Glomerular visceral epithelial cell (primary cell): ENCODE data around the gene DLG5.

Source experiments
- DNase-seq: peaks from one replicate; pipeline ENCODE4 v3.0.0-alpha.2; 2016; ENCODE audit errors: extremely low spot score

Gene DLG5

GRCh38 chr10:77818378-77818777 is 108.2 kb downstream of the DLG5 start:
- DNase-seq = no peak

GRCh38 chr10:77817541-77817940 is 109.0 kb downstream of the DLG5 start:
- no peak for DNase-seq

GRCh38 chr10:77816311-77816710 is 110.2 kb downstream of the DLG5 start:
- no peak for DNase-seq

- DNase-seq = no peak
Observed at GRCh38 chr10:77812741-77813140, 113.8 kb downstream of the DLG5 start.

DNA sequence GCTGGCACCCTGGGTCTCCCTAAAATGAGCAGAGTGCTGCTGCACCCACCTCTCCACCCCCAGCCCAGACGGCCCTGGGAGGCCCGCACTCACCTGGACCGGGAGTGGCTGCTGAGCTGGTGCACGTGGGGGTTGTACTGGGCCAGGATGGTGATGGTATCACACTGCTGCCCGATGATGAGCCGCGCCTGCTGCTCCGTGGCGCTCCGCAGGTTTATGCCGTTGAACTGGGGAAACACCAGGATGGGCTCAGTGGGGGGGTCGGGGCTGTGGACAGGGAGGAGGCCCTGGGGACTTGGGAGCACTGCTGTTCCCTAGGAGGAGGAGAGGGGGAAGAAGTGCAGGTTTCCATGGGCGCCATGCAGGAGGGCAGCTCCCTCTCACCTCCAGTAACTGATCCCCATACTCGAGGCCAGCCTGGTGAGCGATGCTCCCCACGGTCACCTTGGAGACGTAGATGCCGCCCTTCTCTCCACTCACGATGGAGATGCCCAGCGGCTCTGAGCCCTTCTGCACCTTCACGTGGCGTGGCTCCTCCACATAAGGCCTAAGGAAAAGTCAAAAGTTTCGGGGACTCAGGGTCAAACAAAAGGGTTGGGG is 114.6 kb downstream of the DLG5 start:
- DNase-seq = no peak

DNA sequence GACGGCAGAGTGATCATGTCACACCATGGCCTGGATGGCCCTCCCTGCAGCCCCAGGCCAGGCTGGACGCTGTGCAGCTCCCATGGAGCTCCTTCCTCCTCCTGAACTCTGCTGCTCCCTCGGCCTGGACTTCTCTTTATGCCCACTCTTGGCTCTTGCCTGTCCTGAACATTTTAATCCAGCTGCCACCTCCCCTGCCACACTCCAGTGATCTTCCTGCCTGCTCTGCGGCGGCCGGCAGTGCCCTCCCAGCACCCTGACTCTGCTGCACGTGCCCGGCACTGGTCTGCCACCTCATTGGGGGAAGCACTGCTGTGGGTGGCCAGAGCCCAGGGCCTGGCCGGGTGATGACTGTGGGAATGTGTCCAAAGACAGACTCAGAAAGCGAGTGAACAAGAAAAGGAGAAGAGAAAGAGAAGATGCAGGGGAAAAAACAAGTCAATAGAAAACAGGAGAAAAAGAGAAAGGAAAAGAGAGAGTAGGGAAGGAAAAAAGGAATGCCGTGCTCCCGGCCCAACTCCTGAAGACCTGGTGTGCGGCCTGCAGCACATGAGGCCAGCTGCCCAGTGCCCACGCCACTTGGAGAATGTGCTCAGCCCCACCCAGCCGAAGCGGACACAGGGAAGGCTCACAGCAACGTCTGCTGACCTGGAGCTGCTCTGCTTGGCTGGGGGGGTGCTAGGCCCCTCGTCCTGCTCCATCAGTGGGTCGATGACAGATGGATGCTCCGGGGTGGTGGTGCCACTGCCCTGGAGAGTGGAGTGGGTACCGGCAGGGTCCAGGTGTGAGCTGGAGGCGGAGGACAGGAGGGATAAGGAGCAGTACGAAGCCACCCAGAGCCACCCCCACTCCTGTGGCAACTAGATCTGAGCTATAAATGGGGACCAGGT is 115.9 kb downstream of the DLG5 start:
- DNase-seq = no peak

DNA sequence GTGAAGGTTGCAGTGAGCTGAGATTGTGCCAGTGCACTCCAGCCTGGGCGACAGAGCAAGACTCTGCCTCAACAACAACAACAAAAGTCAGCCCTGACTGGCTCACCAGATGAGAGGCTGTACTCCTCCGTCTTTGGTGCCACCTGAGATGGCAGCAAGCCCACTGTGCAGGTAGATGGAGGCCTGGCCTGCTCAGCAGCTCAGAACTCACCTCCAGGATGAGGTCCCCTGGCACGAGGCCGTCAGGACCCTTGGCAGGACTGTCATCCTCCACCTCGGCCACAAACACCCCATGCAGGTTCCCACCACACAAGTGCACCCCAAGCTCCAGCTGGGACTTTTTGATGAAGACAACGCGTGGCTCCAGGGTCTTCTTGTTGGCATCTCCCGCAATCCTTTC is 117.2 kb downstream of the DLG5 start:
- no peak for DNase-seq

- DNase-seq = no peak
Observed at GRCh38 chr10:77807706-77808105, 118.8 kb downstream of the DLG5 start.

DNA sequence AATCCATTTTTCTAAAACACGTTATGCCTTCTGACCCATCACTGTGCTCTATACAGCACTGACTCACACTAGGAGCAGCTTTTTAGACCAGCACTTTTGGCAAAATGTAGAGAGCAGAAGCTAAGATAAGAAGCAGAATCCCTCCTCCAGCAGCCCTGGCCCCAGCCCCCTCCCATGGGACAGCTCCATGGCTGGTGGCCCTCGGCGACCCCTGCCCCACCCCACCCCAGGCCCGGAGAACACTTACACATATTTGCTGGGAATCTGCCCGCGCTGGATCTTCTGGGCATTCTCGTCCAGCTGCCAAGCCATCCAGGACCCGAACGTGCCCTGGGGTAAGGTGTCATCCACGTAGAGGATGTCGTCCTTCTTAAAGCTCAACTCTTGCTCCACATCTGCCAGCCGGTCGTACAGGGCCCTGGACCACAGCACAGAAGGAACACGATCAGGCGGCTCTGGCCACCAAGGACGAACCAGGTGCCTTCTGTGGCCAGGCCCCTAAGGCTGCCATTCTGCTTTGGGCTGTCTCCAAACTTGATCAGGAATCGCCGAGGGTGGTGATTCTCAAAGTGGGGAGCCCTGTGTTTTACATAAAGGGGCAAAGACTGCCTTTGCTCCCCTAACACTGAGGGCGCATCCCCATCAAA is 119.9 kb downstream of the DLG5 start:
- DNase-seq = no peak

DNA sequence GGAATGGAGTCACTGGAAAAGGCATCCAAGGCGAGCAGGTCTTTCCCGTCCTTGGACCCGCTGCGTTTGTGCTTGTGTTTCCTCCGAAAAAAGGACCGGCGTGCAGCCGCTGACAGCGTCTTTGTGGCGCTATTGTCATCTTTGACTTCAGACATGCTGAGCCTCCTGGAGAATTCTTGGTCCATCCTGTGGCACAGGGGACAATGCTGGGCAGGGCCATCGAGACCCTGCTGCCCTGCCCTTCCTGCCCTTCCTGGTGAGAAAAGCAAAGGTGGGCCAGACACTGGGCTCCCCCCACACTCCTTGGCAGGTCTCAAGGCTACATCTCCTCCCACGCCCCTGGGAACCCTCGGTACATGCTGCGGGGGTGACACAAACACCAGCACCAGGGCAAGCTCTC is 120.9 kb downstream of the DLG5 start:
- DNase-seq = no peak

- no peak for DNase-seq
Observed at GRCh38 chr10:77804371-77804770, 122.2 kb downstream of the DLG5 start.

GRCh38 chr10:77801474-77802161 is 124.9 kb downstream of the DLG5 start:
- no peak for DNase-seq

- DNase-seq = no peak
Observed at GRCh38 chr10:77800738-77801266, 125.8 kb downstream of the DLG5 start.

- no peak for DNase-seq
Observed at GRCh38 chr10:77800320-77800719, 126.2 kb downstream of the DLG5 start.

DNA sequence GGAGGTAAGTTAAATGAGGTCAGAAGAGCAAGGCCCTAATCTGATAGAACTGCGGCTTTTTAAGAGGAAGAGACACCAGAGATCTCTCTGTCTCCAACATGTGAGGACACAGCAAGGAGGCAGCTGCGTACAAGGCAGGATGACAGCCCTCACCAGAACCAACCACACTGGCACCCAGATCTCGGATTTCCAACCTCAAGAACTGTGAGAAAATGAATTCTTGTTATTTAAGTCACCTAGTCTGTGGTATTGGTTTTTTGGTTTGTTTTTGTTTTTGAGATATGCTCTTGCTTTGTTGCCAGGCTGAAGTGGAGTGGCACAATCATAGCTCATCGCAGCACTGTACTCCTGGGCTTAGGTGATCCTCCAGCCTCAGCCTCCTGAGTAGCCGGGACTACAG is 127.2 kb downstream of the DLG5 start:
- DNase-seq = no peak

DNA sequence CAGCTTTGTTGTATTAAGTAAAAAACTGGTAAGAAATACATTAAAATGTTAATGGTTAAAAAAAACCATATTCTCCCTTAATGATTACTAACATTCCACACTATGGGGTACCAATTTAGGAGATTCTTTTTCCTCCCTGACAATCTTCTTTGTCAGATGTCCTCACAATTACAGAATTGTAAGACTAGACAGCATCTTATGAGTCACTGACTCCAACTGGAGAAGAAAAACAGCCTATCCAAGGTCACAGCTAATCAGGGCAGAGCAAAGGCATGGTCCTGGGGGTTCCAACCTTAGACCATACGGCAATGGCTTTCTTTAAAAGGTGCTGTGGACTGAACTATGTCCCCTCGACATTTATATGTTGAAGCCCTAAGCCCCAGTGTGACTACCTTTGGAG is 127.6 kb downstream of the DLG5 start:
- no peak for DNase-seq

GRCh38 chr10:77796311-77796915 is 130.1 kb downstream of the DLG5 start:
- no peak for DNase-seq

DNA sequence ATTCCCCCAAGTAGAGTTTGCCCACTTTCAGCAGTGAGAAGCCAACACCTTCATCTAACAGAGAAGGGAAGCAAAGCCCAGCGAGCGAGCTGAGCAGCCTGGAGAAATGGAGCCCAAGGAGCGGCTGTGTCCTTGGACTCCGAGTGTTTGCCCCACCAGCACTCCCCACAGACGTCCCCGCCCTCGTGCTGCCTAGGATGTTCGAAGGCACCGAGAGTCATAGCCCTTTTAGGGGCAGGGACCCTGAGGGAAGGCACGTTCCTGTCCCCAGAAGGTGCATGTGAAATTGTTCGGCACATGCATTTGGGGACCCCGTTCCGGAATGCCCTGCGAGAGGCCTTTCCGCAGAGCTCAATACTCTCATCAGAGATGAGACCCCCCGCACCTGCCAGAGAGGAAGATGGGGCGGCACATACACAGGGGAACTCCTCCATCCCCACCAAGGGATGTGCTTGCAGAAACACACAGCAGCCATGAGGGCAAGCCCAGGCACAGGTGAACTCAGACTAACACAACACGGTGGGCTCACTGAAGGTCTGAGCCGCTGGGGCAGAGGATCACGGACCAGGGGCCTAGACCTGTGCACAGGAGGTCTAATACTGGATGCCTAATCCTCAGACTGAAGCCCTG is 131.0 kb downstream of the DLG5 start:
- no peak for DNase-seq

- no peak for DNase-seq
Observed at GRCh38 chr10:77794256-77795142, 132.1 kb downstream of the DLG5 start.

DNA sequence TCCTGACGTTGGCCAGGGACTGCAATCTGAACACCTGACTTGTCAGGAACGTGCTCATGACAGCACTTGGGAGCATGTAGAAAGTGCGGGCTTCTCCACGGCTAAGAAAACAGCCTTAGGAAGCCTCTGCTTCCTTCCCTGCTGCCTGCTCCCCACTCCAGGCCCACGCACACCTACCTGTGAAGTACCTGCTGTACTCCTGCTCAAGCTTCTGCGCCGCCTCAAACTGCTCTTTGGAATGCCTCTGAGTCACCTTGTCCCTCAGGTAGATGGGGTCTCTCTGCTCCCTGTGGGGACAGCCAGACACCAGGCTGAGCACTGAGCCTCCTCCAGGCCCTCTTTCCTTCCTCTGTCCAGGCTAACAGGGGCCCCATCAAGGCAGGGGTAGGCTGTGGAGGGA is 132.7 kb downstream of the DLG5 start:
- no peak for DNase-seq
